HCT116 (cell line): Measurements from ENCODE around the gene HSPA12A. TPM values are rescaled to one million over a fixed set of nuclear protein-coding genes. Genes with fewer than 3 reads are reported as not detected.
A peak's percentile ranks its signal among the peaks of the same experiment; 100 is the strongest.

ENCODE experiments used
- ATAC-seq: fragments of 200-7000 bp; cut with Tn5 transposase; 2 replicates; pipeline ENCODE4 v1.9.1; 2020; ENCODE audit warnings: mild to moderate bottlenecking, moderate library complexity
- BruUV-seq: library from RNA; stranded (reverse); fragments of 400-500 nt; replicated peaks from 2 replicates; lab custom pipeline; 2021; lab: Mats Ljungman, UMichigan
- CTCF ChIA-PET: fragments of 300-600 bp; sonication (Branson Sonifier 250); formaldehyde crosslinking; loops from one replicate; lab custom pipeline; 2021; ENCODE audit warnings: antibody characterized with exemption; lab: Charles Lee
- POLR2A ChIA-PET: fragments of 300-600, 350-600 bp; sonication (Branson Sonifier 250); formaldehyde crosslinking; loops from one replicate; lab custom pipeline; 2021; ENCODE audit warnings: antibody characterized with exemption; lab: Charles Lee
- RAD21 ChIA-PET, 2 experiments: fragments of 300-600 bp; sonication (Branson Sonifier 250); formaldehyde crosslinking; loops; one replicate each; lab custom pipeline; 2023; ENCODE audit warnings: low total read pairs in 2 of 2; ENCODE audit not compliant: uncharacterized antibody in 2 of 2, unreplicated experiment in 2 of 2, low non-redundant PET in 1 of 2; lab: Charles Lee
- DNase-seq: peaks from one replicate; pipeline ENCODE4 v3.0.0-alpha.2; 2010; ENCODE audit warnings: low read depth, low spot score
- H2AFZ ChIP-seq: fragments of 200-600 bp; shearing (Covaris generic), sonication (generic); 2 replicates; pipeline ENCODE4 v1.6.1; 2017; ENCODE audit warnings: low read depth, mixed run types, mixed read lengths, antibody characterized with exemption, low read length; ENCODE audit not compliant: poor library complexity, severe bottlenecking
- H3K27ac ChIP-seq: 2 replicates; pipeline ENCODE4 v1.5.1; 2012; ENCODE audit warnings: low read depth, low read length
- H3K27me3 ChIP-seq: fragments of 200-600 bp; sonication (generic); 2 replicates; pipeline ENCODE4 v1.6.1; 2016; ENCODE audit warnings: mixed run types, low read length, mixed read lengths; ENCODE audit not compliant: insufficient read depth
- H3K36me3 ChIP-seq, 2 experiments: fragments of 200-500 bp in 1 of 2; fragments of 200-600 bp in 1 of 2; sonication (Bioruptor generic) in 1 of 2; sonication (generic) in 1 of 2; 2 replicates each; pipeline versions ENCODE4 v1.5.1 to v1.6.1; 2014 to 2016; ENCODE audit warnings: low read length in 2 of 2, inconsistent platforms in 1 of 2, mixed read lengths in 1 of 2, mixed run types in 1 of 2; ENCODE audit not compliant: insufficient read depth in 2 of 2, control insufficient read depth in 1 of 2
- H3K4me1 ChIP-seq, 2 experiments: fragments of 200-600 bp in 1 of 2; sonication (generic) in 1 of 2; 2 replicates each; pipeline versions ENCODE4 v1.5.1 to v1.6.1; 2012 to 2017; ENCODE audit warnings: low read length in 2 of 2, inconsistent platforms in 1 of 2, mild to moderate bottlenecking in 1 of 2, mixed read lengths in 1 of 2, mixed run types in 1 of 2, moderate library complexity in 1 of 2; ENCODE audit not compliant: insufficient read depth in 2 of 2, control insufficient read depth in 1 of 2
- H3K4me2 ChIP-seq: fragments of 200-600 bp; sonication (generic); 2 replicates; pipeline ENCODE4 v1.6.1; 2017; ENCODE audit warnings: mixed run types, low read length, mixed read lengths
- H3K4me3 ChIP-seq, 2 experiments: fragments of 200-600 bp in 1 of 2; sonication (generic) in 1 of 2; replicated peaks in 1 of 2; 2 replicates each; pipeline ENCODE4 v1.5.1; 2011 to 2016; ENCODE audit warnings: low read length in 2 of 2, control low read depth in 1 of 2, low read depth in 1 of 2, mild to moderate bottlenecking in 1 of 2, mixed read lengths in 1 of 2, mixed run types in 1 of 2
- H3K79me2 ChIP-seq: fragments of 200-600 bp; sonication (generic); 2 replicates; pipeline ENCODE4 v1.6.1; 2017; ENCODE audit warnings: mild to moderate bottlenecking, mixed run types, low read length, moderate library complexity, mixed read lengths; ENCODE audit not compliant: insufficient read depth
- H3K9ac ChIP-seq: fragments of 200-600 bp; sonication (generic); 2 replicates; pipeline ENCODE4 v1.6.1; 2016; ENCODE audit warnings: low read length, mixed read lengths
- H3K9me2 ChIP-seq: fragments of 200-600 bp; sonication (generic), shearing (Covaris generic); 2 replicates; pipeline ENCODE4 v1.6.1; 2017; ENCODE audit warnings: mixed run types, mild to moderate bottlenecking, moderate library complexity; ENCODE audit not compliant: insufficient read depth
- H3K9me3 ChIP-seq, 2 experiments: fragments of 200-500 bp in 1 of 2; fragments of 200-600 bp in 1 of 2; sonication (Bioruptor generic) in 1 of 2; sonication (generic) in 1 of 2; 2 replicates each; pipeline ENCODE4 v1.6.1; 2014 to 2017; ENCODE audit warnings: low read length in 2 of 2, mixed read lengths in 2 of 2, inconsistent platforms in 1 of 2, low read depth in 1 of 2, mild to moderate bottlenecking in 1 of 2, mixed run types in 1 of 2, moderate library complexity in 1 of 2; ENCODE audit not compliant: control insufficient read depth in 1 of 2, insufficient read depth in 1 of 2
- H4K20me1 ChIP-seq: fragments of 200-600 bp; sonication (generic), shearing (Covaris generic); 2 replicates; pipeline ENCODE4 v1.6.1; 2017; ENCODE audit warnings: mixed run types, mild to moderate bottlenecking, moderate library complexity; ENCODE audit not compliant: insufficient read depth
- CBX3 ChIP-seq: IDR thresholded peaks from 2 replicates; pipeline ENCODE4 v1.6.1; 2012; ENCODE audit warnings: low read depth
- CEBPB ChIP-seq: IDR thresholded peaks from 2 replicates; pipeline ENCODE4 v1.6.1; 2012; ENCODE audit warnings: low read depth
- CTCF ChIP-seq, 3 experiments: fragments of 200-600 bp in 1 of 3; sonication (generic) in 1 of 3; IDR thresholded peaks in 2 of 3; conservative IDR thresholded peaks in 1 of 3; 2 replicates each; pipeline ENCODE4 v1.5.1; 2012 to 2017; ENCODE audit warnings: low read depth in 2 of 3, low read length in 2 of 3, antibody characterized with exemption in 1 of 3, borderline replicate concordance in 1 of 3, control low read depth in 1 of 3, mild to moderate bottlenecking in 1 of 3, mixed read lengths in 1 of 3, mixed run types in 1 of 3, moderate library complexity in 1 of 3; ENCODE audit not compliant: insufficient read depth in 1 of 3
- EZH2 ChIP-seq: fragments of 200-600 bp; sonication (generic); IDR thresholded peaks from 2 replicates; pipeline ENCODE4 v1.6.1; 2017; ENCODE audit warnings: antibody characterized with exemption, mixed run types
- FOSL1 ChIP-seq: IDR thresholded peaks from 2 replicates; pipeline ENCODE4 v1.6.1; 2012; ENCODE audit warnings: low read depth
- POLR2AphosphoS5 ChIP-seq: IDR thresholded peaks from 2 replicates; pipeline ENCODE4 v1.6.1; 2011; ENCODE audit warnings: mild to moderate bottlenecking, low read depth, low read length, moderate library complexity
- RAD21 ChIP-seq: IDR thresholded peaks from 2 replicates; pipeline ENCODE4 v1.6.1; 2012; ENCODE audit warnings: low read depth, mild to moderate bottlenecking
- SIN3A ChIP-seq: IDR thresholded peaks from 2 replicates; pipeline ENCODE4 v1.6.1; 2012; ENCODE audit warnings: low read depth
- SRF ChIP-seq: IDR thresholded peaks from 2 replicates; pipeline ENCODE4 v1.6.1; 2012; ENCODE audit warnings: low read depth
- TCF7L2 ChIP-seq: IDR thresholded peaks from 2 replicates; pipeline ENCODE4 v1.7.0; 2011; ENCODE audit warnings: borderline replicate concordance, inconsistent platforms; ENCODE audit not compliant: insufficient read depth, insufficient read length; ENCODE audit errors: extremely low read depth
- ZFX ChIP-seq: fragments of 450-650 bp; IDR thresholded peaks from 2 replicates; pipeline ENCODE4 v1.6.1; 2017
- intact Hi-C: fragments of 100-400 bp; cut with micrococcal nuclease; formaldehyde crosslinking; loops from 2 replicates; pipeline ENCODE4 v1.10.0; 2022
- total RNA-seq: library from RNA; stranded (reverse); gene quantifications from one replicate; pipeline ENCODE4 v1.2.1, GENCODE V29; 2021; ENCODE audit not compliant: unreplicated experiment
- TF ChIP-seq, protein P1 (sequence below): IDR thresholded peaks from 2 replicates; pipeline ENCODE4 v1.6.1; 2011; ENCODE audit warnings: mild to moderate bottlenecking, low read length, moderate library complexity; ENCODE audit not compliant: insufficient replicate concordance; ENCODE audit errors: extremely low read depth
- TF ChIP-seq, protein P2 (sequence below): IDR thresholded peaks from 2 replicates; pipeline ENCODE4 v1.6.1; 2012

Gene HSPA12A
- total RNA-seq, 1 experiment from 2014 or later, result 19.8 TPM

GRCh38 chr10:116627386-116627933 lies 114.9 kb downstream of the HSPA12A start:
- Histone ChIP-seq H3K4me1 (peaks cover 0 to 8% of the 10 kb centered on the region in 2 experiments; a peak in 1 of 4 replicates), H3K9ac (peak overlapping the region; percentile 18; the same call in 1 of the 2 replicates), H3K4me2 (peak overlapping the region; percentile 82), H3K4me3 (peak overlapping the region; percentile 38 to 50), H3K9me2 (no peaks in the 10 kb centered on the region), H3K9me3 (no peaks in the 10 kb centered on the region), H3K27me3 (no peaks in the 10 kb centered on the region), H3K79me2 (no peaks in the 10 kb centered on the region), H2AFZ (peak overlapping the region; percentile 54), H3K36me3 (no peaks in the 10 kb centered on the region), H3K27ac (no peak overlapping the region), H4K20me1 (no peaks in the 10 kb centered on the region; the same call in 1 of the 2 replicates)
- DNase-seq (peak; percentile 29), ATAC-seq (peak; percentile 96)
- intact Hi-C loops, result loop anchor here (1.0 to 2.0 kb wide), 2 partner anchors 161 to 549 kb away; no protein-coding TSS in a partner anchor
- POLR2A ChIA-PET, result interaction anchor here (0.9 kb wide), 1 partner anchor 547 kb away, joined by 3 read pairs; no protein-coding TSS in a partner anchor
- no TSS peak for BruUV-seq
- no peak for TF ChIP-seq FOSL1
- peak; percentile 94 for TF ChIP-seq RAD21
- peak; percentile 68 to 90 (median 76) for TF ChIP-seq CTCF (IDR thresholded peaks at IDR 0.05 in 2 of 3, conservative IDR thresholded peaks at IDR 0.05 in 1 of 3; ENCODE audit: borderline replicate concordance in 1 of 3, insufficient read depth in 1 of 3, low read depth in 2 of 3, low read length in 2 of 3)
- no peak for TF ChIP-seq CEBPB
- TF ChIP-seq, protein P1, sequence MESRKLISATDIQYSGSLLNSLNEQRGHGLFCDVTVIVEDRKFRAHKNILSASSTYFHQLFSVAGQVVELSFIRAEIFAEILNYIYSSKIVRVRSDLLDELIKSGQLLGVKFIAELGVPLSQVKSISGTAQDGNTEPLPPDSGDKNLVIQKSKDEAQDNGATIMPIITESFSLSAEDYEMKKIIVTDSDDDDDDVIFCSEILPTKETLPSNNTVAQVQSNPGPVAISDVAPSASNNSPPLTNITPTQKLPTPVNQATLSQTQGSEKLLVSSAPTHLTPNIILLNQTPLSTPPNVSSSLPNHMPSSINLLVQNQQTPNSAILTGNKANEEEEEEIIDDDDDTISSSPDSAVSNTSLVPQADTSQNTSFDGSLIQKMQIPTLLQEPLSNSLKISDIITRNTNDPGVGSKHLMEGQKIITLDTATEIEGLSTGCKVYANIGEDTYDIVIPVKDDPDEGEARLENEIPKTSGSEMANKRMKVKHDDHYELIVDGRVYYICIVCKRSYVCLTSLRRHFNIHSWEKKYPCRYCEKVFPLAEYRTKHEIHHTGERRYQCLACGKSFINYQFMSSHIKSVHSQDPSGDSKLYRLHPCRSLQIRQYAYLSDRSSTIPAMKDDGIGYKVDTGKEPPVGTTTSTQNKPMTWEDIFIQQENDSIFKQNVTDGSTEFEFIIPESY, result no peak
- TF ChIP-seq, protein P2, sequence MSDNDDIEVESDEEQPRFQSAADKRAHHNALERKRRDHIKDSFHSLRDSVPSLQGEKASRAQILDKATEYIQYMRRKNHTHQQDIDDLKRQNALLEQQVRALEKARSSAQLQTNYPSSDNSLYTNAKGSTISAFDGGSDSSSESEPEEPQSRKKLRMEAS, result peak; percentile 65; the same call in 1 of the 2 replicates
- no peak for TF ChIP-seq TCF7L2
- TF ChIP-seq EZH2, result no peak
- 0 out of 2 replicates have a peak, but pooled peaks have one; percentile 25 for TF ChIP-seq ZFX
- TF ChIP-seq CBX3, result no peak
- no peak for TF ChIP-seq SRF
- no peak for TF ChIP-seq SIN3A
- TF ChIP-seq POLR2AphosphoS5, result no peak
- RAD21 ChIA-PET, result interaction anchor here (0.9 to 2.7 kb wide), 4 partner anchors 145 to 547 kb away, joined by 3 to 11 read pairs (median 5); no protein-coding TSS in a partner anchor
- CTCF ChIA-PET, result interaction anchor here (0.6 to 4.6 kb wide), 14 partner anchors 11 to 692 kb away, joined by 3 to 56 read pairs (median 4); partner anchors contain the start of gene HSPA12A
